Measurements from ENCODE around the gene ITGAV. TPM values are rescaled to one million over a fixed set of nuclear protein-coding genes. Genes with fewer than 3 reads are reported as not detected.

The ITGAV gene
- total RNA-seq, 1 donor from 2014 or later, result 69.1 TPM

GRCh38 chr2:186588940-186589611 is 780 bp upstream of the ITGAV start:
- no peak for TF ChIP-seq CTCF (IDR thresholded peaks at IDR 0.05; ENCODE audit: unreplicated experiment)
- H3K4me3 Mint-ChIP-seq (ENCODE audit: low read depth), result peak overlapping the region; percentile 84
- H3K4me1 Mint-ChIP-seq (ENCODE audit: low read depth), result peaks cover 31% of the 10 kb centered on the region
- no peaks in the 10 kb centered on the region for H3K27me3 Mint-ChIP-seq
- DNase-seq (ENCODE audit: low spot score, unreplicated experiment), result no peak
- peaks cover under 1% of the 10 kb centered on the region for H3K36me3 Mint-ChIP-seq (ENCODE audit: insufficient read depth)
- no peaks in the 10 kb centered on the region for H3K9me3 Mint-ChIP-seq (ENCODE audit: low read depth)
- peak overlapping the region; percentile 92 for H3K27ac Mint-ChIP-seq

- Mint-ChIP-seq H3K27me3 (no peaks in the 10 kb centered on the region), H3K36me3 (ENCODE audit: insufficient read depth) (peaks cover 2% of the 10 kb centered on the region), H3K4me3 (ENCODE audit: low read depth) (peak overlapping the region; percentile 84), H3K27ac (peak overlapping the region; percentile 87), H3K4me1 (ENCODE audit: low read depth) (peaks cover 39% of the 10 kb centered on the region), H3K9me3 (ENCODE audit: low read depth) (no peaks in the 10 kb centered on the region)
- DNase-seq (ENCODE audit: low spot score, unreplicated experiment), result no peak
- TF ChIP-seq CTCF (IDR thresholded peaks at IDR 0.05; ENCODE audit: unreplicated experiment), result no peak
Measured at GRCh38 chr2:186590350-186590758, 498 bp downstream of the ITGAV start.

GRCh38 chr2:186590759-186591505 is 1.1 kb downstream of the ITGAV start:
- Mint-ChIP-seq H3K9me3 (ENCODE audit: low read depth) (no peaks in the 10 kb centered on the region), H3K27ac (peak overlapping the region; percentile 87), H3K4me1 (ENCODE audit: low read depth) (peaks cover 40% of the 10 kb centered on the region), H3K27me3 (no peaks in the 10 kb centered on the region), H3K36me3 (ENCODE audit: insufficient read depth) (peaks cover 2% of the 10 kb centered on the region), H3K4me3 (ENCODE audit: low read depth) (peak overlapping the region; percentile 84)
- DNase-seq (ENCODE audit: low spot score, unreplicated experiment), result no peak
- TF ChIP-seq CTCF (IDR thresholded peaks at IDR 0.05; ENCODE audit: unreplicated experiment), result no peak

GRCh38 chr2:186591506-186591890 is 1.6 kb downstream of the ITGAV start:
- H3K9me3 Mint-ChIP-seq (ENCODE audit: low read depth), result no peaks in the 10 kb centered on the region
- H3K4me3 Mint-ChIP-seq (ENCODE audit: low read depth), result peak overlapping the region; percentile 84
- peaks cover 2% of the 10 kb centered on the region for H3K36me3 Mint-ChIP-seq (ENCODE audit: insufficient read depth)
- H3K27ac Mint-ChIP-seq, result peak overlapping the region; percentile 87
- DNase-seq (ENCODE audit: low spot score, unreplicated experiment), result no peak
- peaks cover 42% of the 10 kb centered on the region for H3K4me1 Mint-ChIP-seq (ENCODE audit: low read depth)
- no peak for TF ChIP-seq CTCF (IDR thresholded peaks at IDR 0.05; ENCODE audit: unreplicated experiment)
- H3K27me3 Mint-ChIP-seq, result no peaks in the 10 kb centered on the region

- Mint-ChIP-seq H3K27ac (peak overlapping the region; percentile 26), H3K36me3 (ENCODE audit: insufficient read depth) (peaks cover 2% of the 10 kb centered on the region)
Measured at GRCh38 chr2:186592137-186592875, 2.5 kb downstream of the ITGAV start.

More at GRCh38 chr2:186592137-186592875, 2.5 kb downstream of the ITGAV start:
- TF ChIP-seq CTCF (IDR thresholded peaks at IDR 0.05; ENCODE audit: unreplicated experiment), result no peak
- DNase-seq (ENCODE audit: low spot score, unreplicated experiment), result no peak
- H3K4me1 Mint-ChIP-seq (ENCODE audit: low read depth), result peaks cover 48% of the 10 kb centered on the region
- H3K27me3 Mint-ChIP-seq, result no peaks in the 10 kb centered on the region
- peak overlapping the region; percentile 84 for H3K4me3 Mint-ChIP-seq (ENCODE audit: low read depth)
- H3K9me3 Mint-ChIP-seq (ENCODE audit: low read depth), result no peaks in the 10 kb centered on the region

Data from progenitor cell of endocrine pancreas (in vitro differentiated cells).